SK-N-SH (cell line): ENCODE data around the gene B3GALT4. TPM values are rescaled to one million over a fixed set of nuclear protein-coding genes. Genes with fewer than 3 reads are reported as not detected.
A peak's percentile ranks its signal among the peaks of the same experiment; 100 is the strongest.

ENCODE experiments used
- CTCF ChIA-PET: fragments of 300-600, 350-600 bp; formaldehyde crosslinking; extraction: SDS; loops from one replicate; lab custom pipeline; 2021; lab: Yijun Ruan, JAX
- POLR2A ChIA-PET: fragments of 350-600 bp; sonication (Branson Sonifier 250); formaldehyde crosslinking; extraction: SDS; loops from one replicate; lab custom pipeline; 2020; ENCODE audit warnings: antibody characterized with exemption, inconsistent platforms; lab: Yijun Ruan, JAX
- DNase-seq: peaks from one replicate; pipeline ENCODE4 v3.0.0; 2012
- H2AFZ ChIP-seq: fragments of 200-600 bp; sonication (generic); 2 replicates; pipeline ENCODE4 v1.8.1; 2016; ENCODE audit warnings: antibody characterized with exemption, mild to moderate bottlenecking, low read depth
- H3F3A ChIP-seq: fragments of 200-600 bp; sonication (generic); replicated peaks from 2 replicates; pipeline ENCODE3; 2016; ENCODE audit warnings: antibody characterized with exemption, mild to moderate bottlenecking; ENCODE audit not compliant: insufficient read depth
- H3K27ac ChIP-seq, 2 experiments: fragments of 200-500 bp in 1 of 2; fragments of 200-600 bp in 1 of 2; sonication (Bioruptor generic) in 1 of 2; sonication (generic), shearing (Covaris generic) in 1 of 2; 2 replicates each; pipeline versions ENCODE4 v1.5.1 to v1.6.1; 2014 to 2016; ENCODE audit warnings: low read depth in 2 of 2, inconsistent platforms in 1 of 2, low read length in 1 of 2, mild to moderate bottlenecking in 1 of 2, mixed read lengths in 1 of 2
- H3K27me3 ChIP-seq: fragments of 200-600 bp; sonication (generic), shearing (Covaris generic); 2 replicates; pipeline ENCODE4 v1.6.1; 2016; ENCODE audit warnings: mixed run types; ENCODE audit not compliant: insufficient read depth
- H3K36me3 ChIP-seq, 2 experiments: fragments of 200-500 bp in 1 of 2; fragments of 200-600 bp in 1 of 2; sonication (Bioruptor generic) in 1 of 2; sonication (generic) in 1 of 2; replicated peaks in 1 of 2; 2 replicates each; pipeline versions ENCODE3 to v1.5.1; 2014 to 2016; ENCODE audit warnings: low read length in 1 of 2, mild to moderate bottlenecking in 1 of 2; ENCODE audit not compliant: insufficient read depth in 2 of 2, control insufficient read depth in 1 of 2
- H3K4me1 ChIP-seq, 2 experiments: fragments of 200-500 bp in 1 of 2; fragments of 200-600 bp in 1 of 2; sonication (Bioruptor generic) in 1 of 2; sonication (generic), shearing (Covaris generic) in 1 of 2; 2 replicates each; pipeline versions ENCODE4 v1.5.1 to v1.6.1; 2014 to 2016; ENCODE audit warnings: low read depth in 1 of 2, low read length in 1 of 2, mixed run types in 1 of 2; ENCODE audit not compliant: insufficient read depth in 2 of 2, control insufficient read depth in 1 of 2
- H3K4me2 ChIP-seq: fragments of 200-600 bp; sonication (generic), shearing (Covaris generic); 2 replicates; pipeline ENCODE4 v1.6.1; 2017; ENCODE audit warnings: mixed run types
- H3K4me3 ChIP-seq, 2 experiments: fragments of 200-500 bp in 1 of 2; fragments of 200-600 bp in 1 of 2; sonication (Bioruptor generic) in 1 of 2; sonication (generic), shearing (Covaris generic) in 1 of 2; 2 replicates each; pipeline versions ENCODE4 v1.5.1 to v1.8.1; 2014 to 2016; ENCODE audit warnings: low read depth in 2 of 2, inconsistent platforms in 1 of 2, low read length in 1 of 2, mild to moderate bottlenecking in 1 of 2, mixed read lengths in 1 of 2, moderate library complexity in 1 of 2
- H3K79me2 ChIP-seq: fragments of 200-600 bp; sonication (generic); 2 replicates; pipeline ENCODE4 v1.8.1; 2017; ENCODE audit warnings: mild to moderate bottlenecking; ENCODE audit not compliant: insufficient read depth
- H3K9ac ChIP-seq: fragments of 200-600 bp; sonication (generic); 2 replicates; pipeline ENCODE4 v1.6.1; 2017; ENCODE audit warnings: mixed run types
- H3K9me2 ChIP-seq: fragments of 200-600 bp; sonication (generic); 2 replicates; pipeline ENCODE4 v1.6.1; 2017; ENCODE audit warnings: mixed run types
- H3K9me3 ChIP-seq: fragments of 200-600 bp; sonication (generic); 2 replicates; pipeline ENCODE4 v1.6.1; 2017; ENCODE audit warnings: mixed run types, mild to moderate bottlenecking, moderate library complexity
- H4K20me1 ChIP-seq: fragments of 200-600 bp; sonication (generic); 2 replicates; pipeline ENCODE4 v1.6.1; 2017; ENCODE audit warnings: mild to moderate bottlenecking, mixed run types; ENCODE audit not compliant: insufficient read depth
- CTCF ChIP-seq: fragments of 200-600 bp; sonication (generic); IDR thresholded peaks from 2 replicates; pipeline ENCODE4 v1.6.1; 2017; ENCODE audit warnings: antibody characterized with exemption, mild to moderate bottlenecking, moderate library complexity
- ELF1 ChIP-seq: IDR thresholded peaks from 2 replicates; pipeline ENCODE4 v1.4.0; 2012
- EP300 ChIP-seq, 2 experiments: IDR thresholded peaks; 2 replicates each; pipeline versions ENCODE4 v1.4.0 to v1.6.1; 2012; ENCODE audit warnings: borderline replicate concordance in 1 of 2, low read depth in 1 of 2, low read length in 1 of 2
- EZH2phosphoT487 ChIP-seq: fragments of 200-600 bp; sonication (generic); IDR thresholded peaks from 2 replicates; pipeline ENCODE4 v1.6.1; 2017; ENCODE audit warnings: low read depth, mixed run types, mild to moderate bottlenecking, antibody characterized with exemption, moderate library complexity, borderline replicate concordance
- FOXJ3 ChIP-seq: sonication (generic); formaldehyde crosslinking; IDR thresholded peaks from 2 replicates; pipeline ENCODE4 v1.5.1; 2020; ENCODE audit warnings: mild to moderate bottlenecking, missing genetic modification reagents
- FOXM1 ChIP-seq: IDR thresholded peaks from 2 replicates; pipeline ENCODE4 v1.4.0; 2012; ENCODE audit warnings: low read depth, mild to moderate bottlenecking
- NFIC ChIP-seq: IDR thresholded peaks from 2 replicates; pipeline ENCODE4 v1.4.0; 2012; ENCODE audit warnings: borderline replicate concordance
- POLR2AphosphoS5 ChIP-seq: IDR thresholded peaks from 2 replicates; pipeline ENCODE4 v1.6.1; 2012; ENCODE audit warnings: low read depth, low read length
- REST ChIP-seq: IDR thresholded peaks from 2 replicates; pipeline ENCODE4 v1.6.1; 2012; ENCODE audit warnings: mild to moderate bottlenecking, low read depth, low read length, moderate library complexity
- RXRA ChIP-seq: IDR thresholded peaks from 2 replicates; pipeline ENCODE4 v1.4.0; 2012; ENCODE audit warnings: low read depth, mild to moderate bottlenecking, borderline replicate concordance
- SIN3A ChIP-seq: IDR thresholded peaks from 2 replicates; pipeline ENCODE4 v1.6.1; 2012; ENCODE audit warnings: low read depth, mild to moderate bottlenecking, low read length, moderate library complexity, borderline replicate concordance
- SMC3 ChIP-seq: IDR thresholded peaks from 2 replicates; pipeline ENCODE4 v1.6.1; 2012; ENCODE audit warnings: low read depth, low read length, improper control_type of control experiment
- TAF1 ChIP-seq: IDR thresholded peaks from 2 replicates; pipeline ENCODE4 v1.6.1; 2012; ENCODE audit warnings: low read depth, mild to moderate bottlenecking, low read length, moderate library complexity, borderline replicate concordance
- TCF12 ChIP-seq: IDR thresholded peaks from 2 replicates; pipeline ENCODE4 v1.4.0; 2012
- TEAD4 ChIP-seq: IDR thresholded peaks from 2 replicates; pipeline ENCODE4 v1.4.0; 2012; ENCODE audit warnings: mild to moderate bottlenecking, borderline replicate concordance; ENCODE audit not compliant: insufficient read depth
- ZBTB33 ChIP-seq: IDR thresholded peaks from 2 replicates; pipeline ENCODE4 v1.4.0; 2012; ENCODE audit warnings: low read depth, borderline replicate concordance
- WGBS: methylation state at CpG from one replicate; pipeline ENCODE4 v1.1.6; 2017; ENCODE audit warnings: low lambda C conversion rate; 5-methylcytosine and 5-hydroxymethylcytosine counted together
- polyA plus RNA-seq, 3 experiments: library from polyadenylated mRNA; depleted of rRNA; stranded (reverse); fragments of >200 nt; gene quantifications; 2 replicates each; pipeline ENCODE4 v1.2.3, GENCODE V29; 2012
- TF ChIP-seq, protein P1 (sequence below): IDR thresholded peaks from 2 replicates; pipeline ENCODE4 v1.4.0; 2012; ENCODE audit warnings: low read depth

B3GALT4 gene
- polyA plus RNA-seq, 1 of the 3 experiments (the other 2 are of a cell fraction), result 0.56 TPM

- no peak overlapping the region for H3K4me3 ChIP-seq
- peaks cover 38% of the 10 kb centered on the region for H3K79me2 ChIP-seq
- H2AFZ ChIP-seq, result no peak overlapping the region
- peak overlapping the region in 1 of 2 experiments; percentile 34; a peak in 1 of 4 replicates for H3K27ac ChIP-seq
- POLR2A ChIA-PET, result no interaction called here
- H3F3A ChIP-seq, result peaks cover 3% of the 10 kb centered on the region
- TF ChIP-seq FOXJ3 (CRISPR knock-in tag) (no peak), ELF1 (no peak), EZH2phosphoT487 (no peak), TCF12 (no peak), EP300 (IDR thresholded peaks at IDR 0.05; ENCODE audit: borderline replicate concordance in 1 of 2, low read depth in 1 of 2, low read length in 1 of 2) (no peak), POLR2AphosphoS5 (no peak), CTCF (no peak)
- H3K36me3 ChIP-seq, result peaks cover 17 to 52% of the 10 kb centered on the region in 2 experiments
- H3K9ac ChIP-seq, result no peak overlapping the region
- no peak overlapping the region for H3K4me2 ChIP-seq
- no peaks in the 10 kb centered on the region for H3K9me3 ChIP-seq
- H3K27me3 ChIP-seq, result no peaks in the 10 kb centered on the region
- H3K9me2 ChIP-seq, result no peaks in the 10 kb centered on the region
- WGBS, result 63% methylated on average over 9 of the region's 10 CpGs
- CTCF ChIA-PET, result interaction anchor here (3.9 kb wide), 1 partner anchor 17 kb away, joined by 19 read pairs; the partner anchor contains the start of gene B3GALT4
- peaks cover 5 to 24% of the 10 kb centered on the region in 2 experiments; a peak in 3 of 4 replicates for H3K4me1 ChIP-seq
- no peak for DNase-seq
- H4K20me1 ChIP-seq, result no peaks in the 10 kb centered on the region
Observed at GRCh38 chr6:33294086-33294823, 17.3 kb downstream of the B3GALT4 start.

GRCh38 chr6:33295621-33296369, 18.9 kb downstream of the B3GALT4 start:
- H3K4me1 ChIP-seq, result peaks cover 2 to 15% of the 10 kb centered on the region in 2 experiments; a peak in 2 of 4 replicates
- no peaks in the 10 kb centered on the region for H3K9me2 ChIP-seq
- H3F3A ChIP-seq, result peaks cover 18% of the 10 kb centered on the region
- CTCF ChIA-PET, result interaction anchor here (3.9 kb wide), 1 partner anchor 19 kb away, joined by 19 read pairs; the partner anchor contains the start of gene B3GALT4
- POLR2A ChIA-PET, result no interaction called here
- peaks cover 27% of the 10 kb centered on the region for H3K79me2 ChIP-seq
- no peaks in the 10 kb centered on the region for H3K9me3 ChIP-seq
- no peak overlapping the region for H3K9ac ChIP-seq
- WGBS, result 87% methylated on average over 6 of the region's 15 CpGs
- no peak overlapping the region for H3K27ac ChIP-seq
- no peak overlapping the region for H2AFZ ChIP-seq
- peaks cover 17 to 48% of the 10 kb centered on the region in 2 experiments for H3K36me3 ChIP-seq
- no peak for DNase-seq
- no peaks in the 10 kb centered on the region for H3K27me3 ChIP-seq
- H4K20me1 ChIP-seq, result peaks cover 11% of the 10 kb centered on the region; the same call in 1 of the 2 replicates
- no peak overlapping the region for H3K4me2 ChIP-seq
- H3K4me3 ChIP-seq, result no peak overlapping the region
- TF ChIP-seq TAF1 (no peak), REST (no peak), POLR2AphosphoS5 (no peak), FOXM1 (no peak), ELF1 (no peak), SIN3A (no peak), TCF12 (no peak), EP300 (IDR thresholded peaks at IDR 0.05; ENCODE audit: borderline replicate concordance in 1 of 2, low read depth in 1 of 2, low read length in 1 of 2) (no peak), ZBTB33 (no peak), NFIC (no peak), RXRA (no peak), TEAD4 (no peak), SMC3 (no peak)
- TF ChIP-seq, protein P1, sequence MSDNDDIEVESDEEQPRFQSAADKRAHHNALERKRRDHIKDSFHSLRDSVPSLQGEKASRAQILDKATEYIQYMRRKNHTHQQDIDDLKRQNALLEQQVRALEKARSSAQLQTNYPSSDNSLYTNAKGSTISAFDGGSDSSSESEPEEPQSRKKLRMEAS, result no peak
